Neural cell (in vitro differentiated cells): Measurements from ENCODE around the gene HDAC4.

Experiments
- EP300 ChIP-seq: fragments of 450-650 bp; conservative IDR thresholded peaks from 2 replicates; pipeline ENCODE4 v1.6.1; 2014; ENCODE audit warnings: antibody characterized with exemption, mild to moderate bottlenecking, moderate library complexity; ENCODE audit not compliant: poor library complexity, severe bottlenecking
- EZH2 ChIP-seq: fragments of 200-600, 300-800 bp; shearing (Covaris generic), sonication (generic); IDR thresholded peaks from 2 replicates; pipeline ENCODE4 v1.6.1; 2014; ENCODE audit warnings: antibody characterized with exemption, low read length, borderline replicate concordance, mild to moderate bottlenecking; ENCODE audit not compliant: insufficient read depth, poor library complexity, severe bottlenecking
- POLR2AphosphoS5 ChIP-seq: IDR thresholded peaks from 2 replicates; pipeline ENCODE4 v1.6.1; 2012
- RAD21 ChIP-seq: fragments of 450-650 bp; conservative IDR thresholded peaks from 2 replicates; pipeline ENCODE4 v1.6.1; 2014; ENCODE audit warnings: antibody characterized with exemption, mild to moderate bottlenecking, moderate library complexity
- TF ChIP-seq, protein P1 (sequence below): fragments of 450-650 bp; IDR thresholded peaks from 2 replicates; pipeline ENCODE4 v1.5.1; 2014; ENCODE audit warnings: antibody characterized with exemption, mild to moderate bottlenecking, moderate library complexity; ENCODE audit not compliant: poor library complexity, severe bottlenecking

DNA sequence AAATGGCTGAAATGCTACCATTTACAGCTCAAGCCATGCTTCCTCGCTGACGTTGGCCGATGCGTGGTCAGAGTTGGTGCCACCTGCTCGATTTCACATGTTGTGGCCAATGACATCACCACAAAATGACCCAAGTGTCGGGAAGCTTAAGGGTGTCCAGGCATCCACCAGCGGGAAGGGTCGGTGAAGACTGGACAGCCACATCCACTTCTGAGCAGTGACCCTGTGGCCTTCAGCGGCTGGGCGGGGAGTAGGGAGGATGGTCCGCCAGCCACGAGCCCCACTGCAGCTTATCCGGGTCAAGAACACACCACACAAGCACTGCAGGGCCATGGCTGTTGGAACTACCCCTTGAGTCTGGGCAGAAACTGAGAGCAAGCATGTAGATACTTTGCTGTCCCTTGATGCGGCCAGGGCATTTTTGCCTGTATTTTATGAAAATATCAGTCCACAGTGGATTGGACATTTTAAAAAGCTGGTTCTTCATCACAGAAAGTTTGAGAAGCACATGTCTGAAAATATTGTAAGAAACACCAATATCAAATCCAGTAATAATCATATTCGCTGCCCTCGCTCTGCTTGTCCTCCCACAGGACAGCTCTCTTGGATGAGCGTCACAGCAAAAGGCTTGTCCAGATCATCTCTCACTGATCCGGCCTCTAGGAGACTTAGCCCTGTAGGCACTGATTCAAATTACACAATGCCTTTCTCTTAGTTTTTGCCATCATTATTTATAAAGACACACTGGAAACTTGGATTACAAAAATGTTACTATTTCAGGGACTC, 379.0 kb downstream of the HDAC4 start:
- TF ChIP-seq, protein P1, sequence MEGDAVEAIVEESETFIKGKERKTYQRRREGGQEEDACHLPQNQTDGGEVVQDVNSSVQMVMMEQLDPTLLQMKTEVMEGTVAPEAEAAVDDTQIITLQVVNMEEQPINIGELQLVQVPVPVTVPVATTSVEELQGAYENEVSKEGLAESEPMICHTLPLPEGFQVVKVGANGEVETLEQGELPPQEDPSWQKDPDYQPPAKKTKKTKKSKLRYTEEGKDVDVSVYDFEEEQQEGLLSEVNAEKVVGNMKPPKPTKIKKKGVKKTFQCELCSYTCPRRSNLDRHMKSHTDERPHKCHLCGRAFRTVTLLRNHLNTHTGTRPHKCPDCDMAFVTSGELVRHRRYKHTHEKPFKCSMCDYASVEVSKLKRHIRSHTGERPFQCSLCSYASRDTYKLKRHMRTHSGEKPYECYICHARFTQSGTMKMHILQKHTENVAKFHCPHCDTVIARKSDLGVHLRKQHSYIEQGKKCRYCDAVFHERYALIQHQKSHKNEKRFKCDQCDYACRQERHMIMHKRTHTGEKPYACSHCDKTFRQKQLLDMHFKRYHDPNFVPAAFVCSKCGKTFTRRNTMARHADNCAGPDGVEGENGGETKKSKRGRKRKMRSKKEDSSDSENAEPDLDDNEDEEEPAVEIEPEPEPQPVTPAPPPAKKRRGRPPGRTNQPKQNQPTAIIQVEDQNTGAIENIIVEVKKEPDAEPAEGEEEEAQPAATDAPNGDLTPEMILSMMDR, result no peak
- TF ChIP-seq POLR2AphosphoS5 (no peak), RAD21 (no peak), EP300 (no peak), EZH2 (no peak)
